Measurements from ENCODE around the gene KRTAP4-1.

DNA sequence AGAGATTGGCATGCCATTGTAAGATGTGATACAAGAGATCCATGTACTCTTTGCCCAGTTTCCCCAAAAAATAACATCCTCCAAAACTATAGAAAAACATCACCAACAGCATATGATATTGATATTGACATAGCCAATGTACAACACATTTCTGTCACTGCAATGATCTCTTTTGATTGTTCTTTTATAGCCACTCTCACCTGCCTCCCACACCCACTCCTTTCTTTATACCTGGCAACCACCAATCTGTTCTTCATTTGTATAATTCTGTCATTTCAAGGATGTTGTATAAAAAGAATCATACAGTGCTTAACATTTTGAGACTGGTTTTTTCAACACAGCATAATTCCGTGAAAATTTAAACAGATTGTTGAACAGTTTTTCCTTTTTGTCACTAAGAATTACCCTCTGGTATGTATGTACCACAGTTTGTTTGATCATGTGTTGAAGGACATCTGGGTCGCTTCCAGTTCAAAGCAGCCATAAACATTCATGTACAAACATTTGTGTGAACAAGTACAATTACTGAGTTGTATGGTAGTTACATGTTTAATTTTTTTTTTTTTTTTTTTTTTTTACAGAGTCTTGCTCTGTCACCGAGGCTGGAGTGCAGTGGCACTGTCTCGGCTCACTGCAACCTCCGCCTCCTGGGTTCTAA lies 14.8 kb upstream of the KRTAP4-1 start:
- TF ChIP-seq, protein P1, sequence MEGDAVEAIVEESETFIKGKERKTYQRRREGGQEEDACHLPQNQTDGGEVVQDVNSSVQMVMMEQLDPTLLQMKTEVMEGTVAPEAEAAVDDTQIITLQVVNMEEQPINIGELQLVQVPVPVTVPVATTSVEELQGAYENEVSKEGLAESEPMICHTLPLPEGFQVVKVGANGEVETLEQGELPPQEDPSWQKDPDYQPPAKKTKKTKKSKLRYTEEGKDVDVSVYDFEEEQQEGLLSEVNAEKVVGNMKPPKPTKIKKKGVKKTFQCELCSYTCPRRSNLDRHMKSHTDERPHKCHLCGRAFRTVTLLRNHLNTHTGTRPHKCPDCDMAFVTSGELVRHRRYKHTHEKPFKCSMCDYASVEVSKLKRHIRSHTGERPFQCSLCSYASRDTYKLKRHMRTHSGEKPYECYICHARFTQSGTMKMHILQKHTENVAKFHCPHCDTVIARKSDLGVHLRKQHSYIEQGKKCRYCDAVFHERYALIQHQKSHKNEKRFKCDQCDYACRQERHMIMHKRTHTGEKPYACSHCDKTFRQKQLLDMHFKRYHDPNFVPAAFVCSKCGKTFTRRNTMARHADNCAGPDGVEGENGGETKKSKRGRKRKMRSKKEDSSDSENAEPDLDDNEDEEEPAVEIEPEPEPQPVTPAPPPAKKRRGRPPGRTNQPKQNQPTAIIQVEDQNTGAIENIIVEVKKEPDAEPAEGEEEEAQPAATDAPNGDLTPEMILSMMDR (IDR thresholded peaks at IDR 0.05), result no peak
- TF ChIP-seq EZH2 (IDR thresholded peaks at IDR 0.05; ENCODE audit: borderline replicate concordance, insufficient read depth, low read depth, low read length, poor library complexity, severe bottlenecking), result no peak

Data from B cell (primary cell).